OCI-LY3 (cell line): ENCODE measurements around the gene GTSE1.

ENCODE experiments used
- H2AFZ ChIP-seq: fragments of 200-600, 300-600 bp; shearing (Covaris generic); 2 replicates; pipeline ENCODE4 v1.6.0; 2014; ENCODE audit warnings: antibody characterized with exemption, low read depth, low read length
- H3K27ac ChIP-seq: fragments of 200-600, 300-600 bp; sonication (generic); 2 replicates; pipeline ENCODE4 v1.5.1; 2014; ENCODE audit warnings: mild to moderate bottlenecking, low read length, moderate library complexity, mixed read lengths
- H3K27me3 ChIP-seq: fragments of 200-600, 300-600 bp; sonication (generic); 2 replicates; pipeline ENCODE4 v1.6.1; 2014; ENCODE audit warnings: low read depth, low read length, mixed read lengths
- H3K36me3 ChIP-seq: fragments of 200-600, 300-600 bp; sonication (generic); replicated peaks from 2 replicates; pipeline ENCODE3; 2014; ENCODE audit warnings: low read depth, low read length, mixed read lengths
- H3K4me1 ChIP-seq: fragments of 300-600, 200-600 bp; sonication (generic); 2 replicates; pipeline ENCODE4 v1.6.1; 2014; ENCODE audit warnings: low read length, mixed read lengths
- H3K4me2 ChIP-seq: fragments of 200-600, 300-600 bp; sonication (generic); 2 replicates; pipeline ENCODE4 v1.6.1; 2014; ENCODE audit warnings: low read length, mixed read lengths
- H3K4me3 ChIP-seq: fragments of 300-600, 200-600 bp; sonication (generic); 2 replicates; pipeline ENCODE4 v1.5.1; 2014; ENCODE audit warnings: antibody characterized with exemption, mild to moderate bottlenecking, low read length, moderate library complexity
- H3K79me2 ChIP-seq: fragments of 300-600, 200-600 bp; shearing (Covaris generic); 2 replicates; pipeline ENCODE4 v1.6.1; 2014; ENCODE audit warnings: mild to moderate bottlenecking, low read length, mixed read lengths
- H3K9ac ChIP-seq: fragments of 300-600, 200-600 bp; shearing (Covaris generic); 2 replicates; pipeline ENCODE4 v1.6.0; 2014; ENCODE audit warnings: mild to moderate bottlenecking, low read length, moderate library complexity
- H3K9me3 ChIP-seq: fragments of 200-600, 300-600 bp; shearing (Covaris generic); 2 replicates; pipeline ENCODE4 v1.6.1; 2014; ENCODE audit warnings: low read length, mixed read lengths; ENCODE audit not compliant: insufficient read depth
- H4K20me1 ChIP-seq: fragments of 200-600, 300-600 bp; sonication (generic); 2 replicates; pipeline ENCODE4 v1.6.1; 2016; ENCODE audit warnings: low read length, mixed read lengths; ENCODE audit not compliant: insufficient read depth
- CTCF ChIP-seq: fragments of 200-600, 300-600 bp; sonication (generic); IDR thresholded peaks from 2 replicates; pipeline ENCODE4 v1.5.1; 2014; ENCODE audit warnings: antibody characterized with exemption, low read length, low read depth
- EZH2phosphoT487 ChIP-seq: fragments of 200-600 bp; shearing (Covaris generic); IDR thresholded peaks from 2 replicates; pipeline ENCODE4 v1.6.1; 2018; ENCODE audit warnings: antibody characterized with exemption, mixed run types, low read depth

Gene GTSE1

GRCh38 chr22:46369716-46370583 lies 73.3 kb downstream of the GTSE1 start:
- no peaks in the 10 kb centered on the region for H4K20me1 ChIP-seq
- H2AFZ ChIP-seq = no peak overlapping the region
- TF ChIP-seq EZH2phosphoT487 = no peak
- no peak for TF ChIP-seq CTCF
- peaks cover 12% of the 10 kb centered on the region for H3K4me1 ChIP-seq
- H3K27ac ChIP-seq = no peak overlapping the region
- no peak overlapping the region for H3K4me3 ChIP-seq
- H3K27me3 ChIP-seq = peaks cover 18% of the 10 kb centered on the region; the same call in 1 of the 2 replicates
- H3K36me3 ChIP-seq = no peaks in the 10 kb centered on the region
- no peak overlapping the region for H3K9ac ChIP-seq
- H3K79me2 ChIP-seq = no peaks in the 10 kb centered on the region
- no peaks in the 10 kb centered on the region for H3K9me3 ChIP-seq
- no peak overlapping the region for H3K4me2 ChIP-seq

- Histone ChIP-seq H4K20me1 (no peaks in the 10 kb centered on the region), H3K27me3 (peaks cover 18% of the 10 kb centered on the region; the same call in 1 of the 2 replicates), H3K36me3 (no peaks in the 10 kb centered on the region), H3K9ac (no peak overlapping the region), H3K27ac (no peak overlapping the region), H3K4me3 (no peak overlapping the region), H3K4me2 (no peak overlapping the region), H3K9me3 (no peaks in the 10 kb centered on the region), H3K4me1 (peaks cover 12% of the 10 kb centered on the region), H2AFZ (no peak overlapping the region), H3K79me2 (no peaks in the 10 kb centered on the region)
- no peak for TF ChIP-seq CTCF
- no peak for TF ChIP-seq EZH2phosphoT487
Observed at GRCh38 chr22:46370584-46371291, 74.1 kb downstream of the GTSE1 start.

- Histone ChIP-seq H4K20me1 (no peaks in the 10 kb centered on the region), H3K27me3 (peaks cover 13% of the 10 kb centered on the region; the same call in 1 of the 2 replicates), H3K79me2 (no peaks in the 10 kb centered on the region), H2AFZ (no peak overlapping the region), H3K4me2 (no peak overlapping the region), H3K36me3 (no peaks in the 10 kb centered on the region), H3K4me1 (peaks cover 6% of the 10 kb centered on the region; the same call in 1 of the 2 replicates), H3K9ac (no peak overlapping the region), H3K9me3 (no peaks in the 10 kb centered on the region), H3K27ac (no peak overlapping the region), H3K4me3 (no peak overlapping the region)
- no peak for TF ChIP-seq CTCF
- TF ChIP-seq EZH2phosphoT487 = no peak
Observed at GRCh38 chr22:46371623-46372226, 75.1 kb downstream of the GTSE1 start.

GRCh38 chr22:46372686-46373085 lies 76.0 kb downstream of the GTSE1 start:
- TF ChIP-seq CTCF = no peak
- TF ChIP-seq EZH2phosphoT487 = no peak
- Histone ChIP-seq H3K79me2 (no peaks in the 10 kb centered on the region), H4K20me1 (no peaks in the 10 kb centered on the region), H3K9me3 (no peaks in the 10 kb centered on the region), H3K4me1 (no peaks in the 10 kb centered on the region), H3K36me3 (no peaks in the 10 kb centered on the region), H2AFZ (no peak overlapping the region), H3K27ac (no peak overlapping the region), H3K4me2 (no peak overlapping the region), H3K27me3 (peaks cover 13% of the 10 kb centered on the region; the same call in 1 of the 2 replicates), H3K9ac (no peak overlapping the region), H3K4me3 (no peak overlapping the region)
